T-helper 17 cell (primary cell): ENCODE results near the gene CALHM6. TPM values are rescaled to one million over a fixed set of nuclear protein-coding genes. Genes with fewer than 3 reads are reported as not detected.
A peak's percentile ranks its signal among the peaks of the same experiment; 100 is the strongest.

Experiments used
- ATAC-seq: fragments of 150-1000 bp; cut with Tn5 transposase; 2 replicates; pipeline ENCODE4 v1.10.0; 2021; ENCODE audit warnings: mild to moderate bottlenecking, moderate library complexity
- DNase-seq, 3 donors: peaks; one replicate each; pipeline versions ENCODE4 v3.0.0 to v3.0.0-alpha.2; 2020 to 2021
- H3K9me3 ChIP-seq: one replicate; pipeline ENCODE4 v1.7.0; 2013; ENCODE audit warnings: low read length, mild to moderate bottlenecking; ENCODE audit not compliant: control insufficient read depth, poor library complexity, severe bottlenecking
- H3K27ac Mint-ChIP-seq: one replicate; pipeline ENCODE4 v1.8.0; 2022; ENCODE audit warnings: mild to moderate bottlenecking, moderate library complexity, mixed read lengths
- H3K27me3 Mint-ChIP-seq: one replicate; pipeline ENCODE4 v1.8.0; 2022; ENCODE audit warnings: mixed read lengths
- H3K36me3 Mint-ChIP-seq: one replicate; pipeline ENCODE4 v1.8.0; 2022; ENCODE audit warnings: low read depth, mixed read lengths
- H3K4me1 Mint-ChIP-seq: one replicate; pipeline ENCODE4 v1.8.0; 2022; ENCODE audit warnings: mild to moderate bottlenecking, mixed read lengths
- H3K4me3 Mint-ChIP-seq: one replicate; pipeline ENCODE4 v1.8.0; 2022; ENCODE audit warnings: mild to moderate bottlenecking, moderate library complexity, mixed read lengths
- total RNA-seq, 4 donors: library from RNA in 2 of 4; stranded (reverse) in 2 of 4; gene quantifications; one replicate each; pipeline ENCODE4 v1.2.3 and lab custom pipeline; 2022 to 2026

Gene CALHM6
- total RNA-seq, 2 donors from 2014 or later: 3.2 to 6.5 TPM

DNA sequence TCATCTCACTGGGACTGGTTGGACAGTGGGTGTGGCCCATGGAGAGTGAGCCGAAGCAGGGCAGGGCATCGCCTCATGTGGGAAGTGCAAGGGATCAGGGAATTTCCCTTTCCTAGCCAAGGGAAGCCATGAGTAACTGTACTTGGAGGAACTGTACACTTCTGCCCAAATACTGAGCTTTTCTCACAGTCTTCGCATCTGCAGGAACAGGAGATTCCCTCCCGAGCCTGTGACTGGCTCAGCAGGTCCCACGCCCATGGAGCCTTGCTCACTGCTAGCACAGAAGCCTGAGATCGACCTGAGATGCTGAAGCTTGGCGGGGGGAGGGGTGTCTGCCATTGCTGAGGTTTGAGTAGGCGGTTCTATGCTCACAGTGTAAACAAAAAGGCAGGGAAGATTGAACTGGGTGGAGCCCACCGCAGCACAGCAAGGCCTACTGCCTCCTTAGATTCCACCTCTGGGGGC, 39.8 kb downstream of the CALHM6 start:
- peaks cover 15% of the 10 kb centered on the region for H3K27me3 Mint-ChIP-seq
- H3K4me3 Mint-ChIP-seq: no peak overlapping the region
- no peak for ATAC-seq
- H3K36me3 Mint-ChIP-seq: peaks cover 5% of the 10 kb centered on the region
- no peak overlapping the region for H3K27ac Mint-ChIP-seq
- DNase-seq: no peak
- no peaks in the 10 kb centered on the region for H3K9me3 ChIP-seq
- no peaks in the 10 kb centered on the region for H3K4me1 Mint-ChIP-seq

DNA sequence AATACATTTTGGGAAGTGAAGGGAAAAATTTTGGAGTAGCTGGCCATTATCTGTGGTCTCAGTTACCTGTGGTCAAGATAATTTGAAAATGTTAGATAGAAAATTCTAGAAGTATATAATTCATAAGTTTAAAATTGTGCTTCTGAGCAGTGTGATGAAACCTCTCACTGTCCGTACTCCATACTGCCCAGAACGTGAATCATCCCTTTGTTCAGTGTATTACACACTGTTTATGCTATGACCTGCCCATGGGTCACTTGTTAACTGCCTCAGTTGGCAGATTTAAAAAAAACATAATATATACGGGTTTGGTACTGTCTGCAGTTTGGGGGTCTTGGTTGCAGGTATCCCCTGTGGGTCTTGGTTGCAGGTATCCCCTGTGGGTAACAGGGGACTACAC, 46.1 kb downstream of the CALHM6 start:
- Mint-ChIP-seq H3K4me1 (no peaks in the 10 kb centered on the region), H3K36me3 (no peaks in the 10 kb centered on the region)

DNA sequence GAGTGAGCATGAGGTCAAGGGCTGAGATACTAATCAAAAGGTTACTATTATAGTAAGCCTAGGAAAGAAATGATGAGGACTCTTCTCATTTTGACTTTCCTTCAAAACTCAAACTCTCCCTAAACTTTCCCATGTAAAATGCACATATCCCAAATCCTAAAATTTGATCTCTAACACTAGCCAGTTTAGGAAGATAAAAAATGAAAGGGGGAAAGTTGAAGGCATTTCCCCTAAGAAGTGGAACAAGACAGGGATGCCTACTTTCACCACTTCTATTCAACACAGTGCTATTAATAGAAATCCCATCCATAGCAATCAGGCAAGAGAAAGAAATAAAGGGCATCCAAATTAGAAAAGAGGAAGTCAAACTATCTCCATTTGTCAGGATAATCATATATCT, 47.4 kb downstream of the CALHM6 start:
- H3K4me1 Mint-ChIP-seq: no peaks in the 10 kb centered on the region
- H3K27me3 Mint-ChIP-seq: no peaks in the 10 kb centered on the region
- DNase-seq: no peak
- ATAC-seq: no peak
- H3K27ac Mint-ChIP-seq: no peak overlapping the region
- no peaks in the 10 kb centered on the region for H3K9me3 ChIP-seq
- H3K4me3 Mint-ChIP-seq: no peak overlapping the region
- H3K36me3 Mint-ChIP-seq: no peaks in the 10 kb centered on the region

More for the DNA sequence above, 46.1 kb downstream of the CALHM6 start:
- peaks cover 1% of the 10 kb centered on the region for H3K27me3 Mint-ChIP-seq
- DNase-seq (no peak), ATAC-seq (no peak)
- H3K27ac Mint-ChIP-seq: no peak overlapping the region
- no peak overlapping the region for H3K4me3 Mint-ChIP-seq
- no peaks in the 10 kb centered on the region for H3K9me3 ChIP-seq

- H3K27me3 Mint-ChIP-seq: no peaks in the 10 kb centered on the region
- no peak for DNase-seq
- no peak for ATAC-seq
Measured at GRCh38 chr6:116511424-116512110, 50.4 kb downstream of the CALHM6 start, which contains the start of gene CALHM5. CALHM5 (plus strand) TSS chr6:116511639; CDS start chr6:116511697, 58 bp downstream.

GRCh38 chr6:116512111-116512559, 51.0 kb downstream of the CALHM6 start:
- no peaks in the 10 kb centered on the region for H3K9me3 ChIP-seq
- H3K4me1 Mint-ChIP-seq: no peaks in the 10 kb centered on the region
- ATAC-seq (no peak), DNase-seq (no peak)
- no peak overlapping the region for H3K27ac Mint-ChIP-seq
- H3K27me3 Mint-ChIP-seq: no peaks in the 10 kb centered on the region
- no peaks in the 10 kb centered on the region for H3K36me3 Mint-ChIP-seq
- H3K4me3 Mint-ChIP-seq: no peak overlapping the region

More at GRCh38 chr6:116511424-116512110, 50.4 kb downstream of the CALHM6 start, which contains the start of gene CALHM5:
- H3K4me3 Mint-ChIP-seq: no peak within 1 kb of the TSS
- H3K36me3 Mint-ChIP-seq: no peaks in the 10 kb centered on the region
- H3K4me1 Mint-ChIP-seq: no peaks in the 10 kb centered on the region
- H3K27ac Mint-ChIP-seq: no peak within 1 kb of the TSS
- H3K9me3 ChIP-seq: no peaks in the 10 kb centered on the region

GRCh38 chr6:116512734-116513133, 51.6 kb downstream of the CALHM6 start:
- Mint-ChIP-seq H3K4me1 (no peaks in the 10 kb centered on the region), H3K27ac (peak overlapping the region; percentile 3), H3K4me3 (no peak overlapping the region), H3K36me3 (no peaks in the 10 kb centered on the region), H3K27me3 (no peaks in the 10 kb centered on the region)
- DNase-seq (no peak), ATAC-seq (no peak)
- no peaks in the 10 kb centered on the region for H3K9me3 ChIP-seq

Other genes starting within 250 kb of the CALHM6 start
- gene TSPYL4, start 207.3 kb upstream of the CALHM6 start, total RNA-seq: 10 to 100 TPM; 45.8 to 56.5 TPM
- gene TSPYL1, start 181.4 kb upstream of the CALHM6 start, total RNA-seq: 100 to 1,000 TPM; 199 to 216 TPM
- 10 to 100 TPM; 19.2 to 32.3 TPM for gene DSE, start 90.4 kb upstream of the CALHM6 start, total RNA-seq
- under 1 TPM in 1 of 2 donors, not detected in 1; 0.65 TPM for gene CALHM5, start 50.3 kb downstream of the CALHM6 start, total RNA-seq
- gene TRAPPC3L, start 84.3 kb downstream of the CALHM6 start, total RNA-seq: 1 to 10 TPM in 1 of 2 donors, not detected in 1; 3.5 TPM
- not detected for gene CALHM4, start 92.4 kb downstream of the CALHM6 start, total RNA-seq
- gene RWDD1, start 110.1 kb downstream of the CALHM6 start, total RNA-seq: 10 to 100 TPM; 44.0 to 48.2 TPM
- under 1 TPM; 0.60 to 0.67 TPM for gene RSPH4A, start 155.1 kb downstream of the CALHM6 start, total RNA-seq
- 10 to 100 TPM; 12.9 to 18.0 TPM for gene ZUP1, start 207.4 kb downstream of the CALHM6 start, total RNA-seq
- 10 to 100 TPM; 32.7 to 36.3 TPM for gene KPNA5, start 219.8 kb downstream of the CALHM6 start, total RNA-seq